NOMO-1 treated with DMSO at 0.1 percent for 48 hours (cell line): Measurements from ENCODE around the gene MTURN.
"Not testable (repeated sequence)": the region's sequence is repeated elsewhere in the genome, so short reads cannot be mapped to it uniquely, and the experiment has no call there.

Experiments used
- DNase-seq: peaks from one replicate; lab custom pipeline; 2025; ENCODE audit not compliant: unreplicated experiment; lab: John Stamatoyannopoulos, UW

MTURN gene

DNA sequence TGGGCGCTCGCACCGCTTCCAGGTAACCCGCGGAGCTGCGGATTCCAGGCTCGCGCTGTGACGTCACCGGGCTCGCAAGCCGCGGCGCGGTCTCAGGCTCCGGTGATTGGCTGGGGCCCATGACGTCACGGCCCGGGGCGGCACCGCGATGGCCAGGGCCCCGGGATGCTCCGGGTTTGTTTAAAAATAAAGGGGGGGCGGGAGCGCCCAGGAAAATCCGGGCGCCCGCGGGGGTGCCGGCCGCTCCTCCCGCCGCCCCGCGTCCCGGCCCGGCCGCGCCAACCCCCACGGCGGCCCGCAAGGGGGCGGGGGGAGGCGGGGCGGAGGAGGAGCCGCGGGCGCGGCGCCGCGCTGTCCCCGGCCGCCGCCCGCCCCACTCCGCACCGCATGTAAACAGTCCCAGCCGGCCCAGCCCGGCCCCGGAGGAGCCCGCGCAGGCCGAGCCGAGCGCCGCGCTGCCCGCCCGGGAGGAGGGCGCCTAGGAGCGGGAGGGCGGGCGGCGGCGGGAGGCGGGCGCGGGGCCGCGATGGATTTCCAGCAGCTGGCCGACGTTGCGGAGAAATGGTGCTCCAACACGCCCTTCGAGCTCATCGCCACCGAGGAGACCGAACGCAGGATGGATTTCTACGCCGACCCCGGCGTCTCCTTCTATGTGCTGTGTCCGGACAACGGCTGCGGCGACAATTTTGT lies at the start of gene MTURN:
TSS of gene MTURN (plus strand) at position 376 of the 690 bp plus-strand sequence. CDS start at position 527, 151 bp downstream.
- peak; percentile 60 for DNase-seq

DNA sequence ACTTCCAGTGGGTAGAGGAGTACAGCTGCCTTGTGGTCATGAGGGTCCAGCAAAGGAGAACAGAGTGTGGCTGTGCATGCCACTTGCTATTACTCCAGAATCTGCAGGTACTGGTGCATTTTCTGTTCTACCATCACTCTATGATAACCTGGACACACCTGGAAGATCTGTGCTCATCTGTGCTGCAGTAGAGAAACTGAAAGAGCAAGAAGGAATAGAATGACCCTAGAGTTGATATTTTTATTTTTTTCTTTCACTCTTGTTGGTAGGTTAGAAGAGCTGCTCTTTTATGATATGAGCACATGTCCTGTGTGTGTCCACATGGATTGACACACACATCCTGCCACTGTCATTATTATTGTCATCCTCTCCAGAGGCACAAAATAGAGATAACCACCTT lies 48.3 kb upstream of the MTURN start:
- DNase-seq, result no peak

DNA sequence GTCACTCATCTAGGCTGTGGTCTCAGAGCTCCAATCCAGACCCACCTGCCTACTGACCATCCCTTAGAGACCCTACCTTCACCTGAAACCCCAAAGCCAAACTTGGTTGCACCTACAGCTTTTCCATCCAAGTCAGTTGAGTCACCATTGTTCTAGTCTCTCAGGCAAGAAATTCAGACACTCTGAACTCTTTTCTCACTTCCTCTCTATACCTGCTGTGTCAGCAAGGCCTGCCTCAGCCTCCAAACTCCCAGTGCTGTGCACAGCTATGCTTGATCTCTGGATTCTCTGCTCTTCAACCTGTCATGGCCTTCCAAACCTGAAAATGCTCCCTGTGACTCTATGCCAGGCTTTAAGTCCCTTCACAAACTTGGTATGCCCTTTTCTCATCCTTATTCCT lies 47.4 kb upstream of the MTURN start:
- no peak for DNase-seq

DNA sequence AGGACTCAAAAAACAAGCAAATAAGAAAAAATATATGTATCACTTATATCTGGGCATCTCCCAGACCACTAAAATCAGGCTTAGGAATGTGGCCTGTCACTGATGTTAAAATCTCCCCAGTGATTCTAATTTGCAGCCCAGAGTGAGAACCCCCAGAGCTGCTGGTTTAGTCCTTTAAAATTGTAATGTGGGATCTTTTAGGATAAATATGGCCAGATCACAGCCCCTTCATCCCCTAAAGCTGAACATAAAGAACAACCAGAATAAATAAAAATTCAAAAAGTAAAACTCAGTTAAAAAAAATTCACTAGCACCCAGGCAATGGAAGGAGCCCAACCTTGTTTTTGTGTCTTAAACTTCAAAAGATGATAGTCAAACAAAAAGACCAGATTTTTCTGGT lies 46.4 kb upstream of the MTURN start:
- no peak for DNase-seq

DNA sequence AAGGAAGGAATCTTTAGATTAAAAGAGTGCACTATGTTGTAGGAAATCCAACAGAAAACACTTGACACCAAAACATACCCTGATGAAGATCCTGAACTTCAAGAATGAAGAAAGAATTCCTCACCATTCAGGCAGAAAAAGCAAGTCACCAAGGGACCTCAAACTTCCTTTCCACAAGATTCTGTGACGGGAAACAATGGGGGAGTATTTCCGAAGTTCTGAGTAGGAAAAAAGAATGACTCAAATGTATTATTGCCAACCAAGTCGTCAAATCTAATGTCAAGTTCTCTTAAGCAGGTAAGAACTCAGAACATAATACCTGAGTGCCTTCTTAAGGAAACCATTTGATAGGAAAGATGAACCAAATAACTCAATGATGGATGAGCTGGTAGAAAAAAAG lies 44.7 kb upstream of the MTURN start:
- DNase-seq, result no peak

DNA sequence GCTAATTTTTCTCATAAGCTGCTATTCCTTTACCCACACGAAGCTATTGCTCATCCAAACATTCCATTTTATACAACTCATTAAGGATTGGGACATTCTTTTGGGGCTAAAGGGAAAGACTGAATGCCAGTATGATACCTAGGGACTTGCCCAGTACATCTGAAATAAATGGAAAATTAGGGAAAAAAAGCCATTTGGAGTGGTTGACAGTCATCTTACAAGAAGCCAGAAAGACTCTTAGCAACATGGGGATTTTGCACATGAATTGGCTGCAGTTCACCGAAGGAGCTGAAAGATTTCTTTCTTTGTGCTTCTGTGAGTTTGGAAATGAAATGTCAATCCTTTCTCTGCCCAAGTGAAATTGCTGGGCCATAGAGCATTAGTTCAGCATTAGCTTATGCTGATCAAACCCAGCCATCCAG lies 43.3 kb upstream of the MTURN start:
- DNase-seq, result no peak

DNA sequence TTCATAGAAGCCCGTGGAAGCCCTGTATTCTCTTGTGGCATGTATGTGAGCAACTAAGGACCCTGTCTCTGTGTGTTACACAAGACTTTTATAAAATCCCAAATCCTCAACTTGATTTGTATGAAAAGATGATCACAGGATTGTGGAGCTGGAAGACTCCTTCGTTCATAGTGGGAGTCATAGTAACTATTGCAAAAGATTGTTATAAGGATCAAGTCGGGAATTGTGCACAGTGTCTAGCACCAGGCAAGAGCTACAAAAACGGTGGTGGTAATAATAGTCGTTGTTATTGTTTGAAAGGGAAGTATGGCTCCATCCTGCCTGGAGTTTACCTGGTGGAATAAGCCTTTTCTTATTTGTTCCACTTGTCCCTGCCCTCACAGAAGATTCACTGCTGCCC lies 42.8 kb upstream of the MTURN start:
- no peak for DNase-seq

DNA sequence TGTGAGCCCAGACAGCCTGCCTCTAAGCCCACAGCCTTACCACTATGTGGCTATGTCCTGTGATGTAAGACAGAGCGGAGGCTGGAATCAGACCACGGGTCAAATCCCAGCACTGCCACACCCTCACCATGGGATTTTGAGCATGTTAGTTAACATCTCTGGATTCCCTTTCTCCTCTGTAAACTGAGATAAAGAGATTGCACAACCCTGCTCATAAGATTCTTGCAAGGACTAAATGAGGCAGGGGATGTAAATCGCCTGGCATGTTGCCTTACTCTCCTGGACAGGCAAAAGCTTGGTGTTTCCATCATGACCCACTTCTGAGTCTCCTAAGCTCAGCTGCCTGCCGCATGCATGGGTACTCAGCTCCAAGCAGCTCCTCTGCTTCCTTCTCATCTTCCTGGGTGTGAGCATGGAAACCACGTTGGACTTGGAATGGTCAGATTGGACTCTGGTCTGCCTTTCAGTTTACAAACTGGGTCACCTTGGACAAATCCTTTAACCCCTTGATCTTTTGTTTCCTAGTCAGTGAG lies 41.3 kb upstream of the MTURN start:
- DNase-seq, result no peak

DNA sequence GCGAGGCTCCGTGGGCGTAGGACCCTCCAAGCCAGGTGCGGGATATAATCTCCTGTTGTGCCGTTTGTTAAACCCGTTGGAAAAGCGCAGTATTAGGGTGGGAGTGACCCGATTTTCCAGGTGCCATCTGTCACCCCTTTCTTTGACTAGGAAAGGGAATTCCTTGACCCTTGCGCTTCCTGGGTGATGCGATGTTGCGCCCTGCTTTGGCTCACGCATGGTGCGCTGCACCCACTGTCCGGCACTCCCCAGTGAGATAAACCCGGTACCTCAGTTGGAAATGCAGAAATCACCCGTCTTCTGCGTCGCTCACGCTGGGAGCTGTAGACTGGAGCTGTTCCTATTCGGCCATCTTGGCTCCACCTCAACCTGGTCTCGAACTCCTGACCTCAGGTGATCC lies 36.2 kb upstream of the MTURN start:
- not testable (repeated sequence) for DNase-seq

DNA sequence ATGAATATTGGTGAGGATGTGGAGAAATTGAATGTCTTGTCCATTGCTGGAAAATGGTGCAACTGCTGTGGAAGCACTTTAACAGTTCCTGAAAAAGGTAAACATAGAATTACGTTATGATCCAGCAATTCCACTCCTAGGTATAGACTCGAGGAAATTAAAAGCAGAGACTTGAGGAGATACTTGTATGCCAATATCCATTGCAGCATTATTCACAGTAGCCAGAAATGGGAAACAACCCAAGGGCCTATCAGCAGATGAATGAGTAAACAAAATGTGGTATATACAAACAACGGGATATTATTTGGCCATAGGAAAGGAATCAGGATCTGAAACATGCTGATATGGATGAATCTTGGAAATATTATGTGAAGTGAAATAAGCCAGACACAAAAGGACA lies 32.5 kb upstream of the MTURN start:
- DNase-seq, result no peak

DNA sequence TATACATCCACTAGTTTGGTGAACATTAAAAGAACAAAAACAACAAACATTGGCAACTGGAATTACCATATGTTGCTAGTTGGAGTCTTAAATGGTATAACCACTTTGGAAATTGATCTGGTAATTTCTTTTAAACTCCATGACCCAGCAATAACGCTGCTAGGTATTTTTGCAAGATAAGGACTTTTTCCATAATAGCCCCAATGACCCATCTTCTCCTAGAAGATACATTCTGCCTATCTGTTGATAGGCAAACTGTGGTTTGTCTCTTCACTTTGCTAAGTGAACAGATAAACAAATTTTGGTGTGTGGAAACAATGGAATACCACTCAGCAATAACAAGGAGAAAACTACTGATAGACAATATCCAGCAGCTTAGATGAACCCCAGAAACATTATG lies 30.6 kb upstream of the MTURN start:
- no peak for DNase-seq

DNA sequence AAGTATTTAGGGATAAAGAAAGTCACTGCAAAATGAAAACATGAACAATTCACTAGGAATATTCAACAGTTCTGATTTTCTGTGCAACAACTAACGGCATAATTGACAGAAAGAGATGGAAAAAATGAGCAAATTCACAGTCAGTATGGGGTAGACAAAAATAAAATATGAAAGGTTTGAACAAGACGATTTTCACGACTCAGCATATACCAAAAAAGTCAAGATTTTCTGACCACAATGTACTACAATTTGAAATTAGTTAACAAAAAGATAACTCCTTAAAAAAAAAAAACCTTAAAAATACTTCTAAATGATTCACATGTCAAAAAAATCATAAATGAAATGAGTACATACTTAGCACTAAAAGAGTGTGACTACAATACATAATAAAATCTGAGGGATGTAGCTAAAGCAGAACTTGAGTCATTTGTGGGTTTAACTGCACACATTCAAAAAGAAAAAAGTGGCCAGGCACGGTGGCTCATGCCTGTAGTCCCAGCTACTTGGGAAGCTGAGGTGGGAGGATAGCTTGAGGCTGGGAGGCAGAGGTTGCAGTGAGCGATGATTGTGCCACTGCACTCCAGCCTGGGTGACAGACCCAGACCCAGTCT lies 22.6 kb upstream of the MTURN start:
- no peak for DNase-seq

DNA sequence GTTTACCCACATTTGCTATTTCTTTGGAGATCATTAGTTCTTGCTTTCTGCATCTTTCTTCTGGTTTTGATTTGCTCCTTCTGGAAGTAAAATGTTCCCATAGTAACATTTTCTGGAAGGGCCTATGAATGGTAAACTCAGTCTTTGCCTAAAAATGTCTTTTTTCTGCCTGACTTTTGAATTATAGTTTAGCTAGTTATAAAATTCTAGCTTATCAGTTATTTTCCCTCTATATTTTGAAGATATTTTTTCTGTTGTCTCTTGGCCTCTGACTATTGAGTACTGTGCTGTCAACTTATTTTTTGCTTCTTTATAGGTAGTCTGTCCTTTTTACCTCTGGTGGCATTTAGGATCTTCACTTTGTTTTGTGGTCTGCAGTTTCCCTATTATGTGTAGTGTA lies 21.6 kb upstream of the MTURN start:
- no peak for DNase-seq

DNA sequence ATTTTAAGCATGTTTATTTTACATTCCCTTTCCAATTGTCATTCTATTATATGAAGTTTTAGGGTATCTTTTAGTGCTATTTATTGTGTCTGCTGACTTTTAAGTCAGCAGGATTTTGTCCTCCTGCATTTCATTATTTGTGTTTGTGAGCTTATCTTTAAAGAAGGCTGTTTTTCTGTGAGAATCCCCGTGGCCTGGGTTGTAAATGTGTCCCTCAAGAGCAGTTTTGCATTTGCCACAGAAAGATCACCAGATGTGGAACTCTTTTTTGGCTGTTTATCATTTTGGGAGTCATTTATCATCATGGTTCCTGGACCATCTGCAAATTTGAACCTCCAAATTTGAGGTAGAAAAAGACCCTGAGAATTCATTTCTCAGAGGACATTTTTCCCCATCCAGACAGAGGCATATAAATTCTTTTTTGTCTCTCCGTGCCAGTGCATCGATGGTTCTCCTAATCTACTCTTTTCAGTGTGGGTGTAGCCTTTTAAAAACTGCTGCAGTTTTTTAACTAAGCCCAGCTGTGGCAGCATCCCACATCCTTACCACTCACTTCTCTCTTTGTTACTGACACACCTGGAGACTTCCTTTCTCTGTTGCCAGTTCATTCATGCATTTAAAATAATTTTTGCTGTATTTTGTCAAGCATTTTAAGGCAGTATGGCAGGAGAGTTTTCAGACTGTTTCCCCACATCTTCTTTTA lies 20.1 kb upstream of the MTURN start:
- no peak for DNase-seq

DNA sequence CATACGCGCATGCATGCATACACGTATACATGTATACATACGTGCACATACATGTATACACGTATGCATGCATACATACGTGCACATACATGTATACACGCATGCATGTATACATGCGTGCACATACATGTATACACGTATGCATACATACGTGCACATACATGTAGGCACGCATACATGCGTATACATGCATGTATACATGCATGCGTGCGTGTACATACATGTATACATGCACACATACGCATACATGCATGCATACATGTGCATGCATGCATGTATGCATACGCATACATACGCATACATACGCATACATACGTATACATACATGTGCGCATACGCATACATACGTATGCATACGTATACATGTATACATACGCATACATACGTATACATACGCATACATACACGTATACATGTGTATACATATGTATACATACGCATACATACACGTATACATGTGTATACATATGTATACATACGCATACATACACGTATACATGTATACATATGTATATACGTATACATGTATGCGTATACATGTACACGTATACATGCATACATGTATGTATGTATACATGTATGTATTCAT lies 19.0 kb upstream of the MTURN start:
- DNase-seq, result no peak

DNA sequence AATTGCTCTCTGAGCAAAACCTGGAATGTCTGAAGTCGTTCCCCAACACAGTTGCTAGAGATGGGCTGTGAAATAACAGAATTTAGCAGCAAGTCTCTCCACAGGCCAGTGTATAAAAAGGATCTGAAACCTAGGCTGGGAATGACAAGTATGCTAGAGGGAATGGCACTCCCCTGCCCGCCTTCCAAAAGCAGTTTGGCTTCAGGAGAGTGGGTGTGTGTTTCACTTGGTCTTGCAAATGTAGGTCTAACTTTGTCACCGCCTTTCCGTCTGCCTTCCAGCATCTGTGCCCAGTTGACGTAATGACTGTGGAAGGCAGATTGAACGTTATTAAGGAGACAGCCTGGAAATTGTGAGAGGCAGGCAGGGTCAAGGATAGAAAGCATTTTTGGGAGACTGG lies 18.0 kb upstream of the MTURN start:
- DNase-seq, result no peak

DNA sequence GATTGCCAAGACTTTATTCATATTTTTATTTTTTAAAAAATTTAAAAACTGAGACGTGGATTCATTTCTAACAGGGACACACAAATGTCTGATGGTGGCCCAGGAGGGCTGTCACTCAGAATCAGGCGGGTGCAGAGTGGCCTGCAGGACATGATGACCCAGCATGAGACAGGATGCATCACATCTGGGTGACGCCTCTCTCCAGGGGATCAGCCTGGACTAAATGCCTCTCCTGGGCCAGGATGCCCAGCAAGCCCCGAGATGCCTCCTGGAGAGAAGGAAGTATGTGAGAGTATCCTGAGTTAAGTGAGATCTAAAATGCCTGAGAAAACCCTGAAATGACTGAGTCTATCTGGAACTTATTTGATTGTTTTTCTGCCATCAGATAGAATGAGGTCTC lies 16.9 kb upstream of the MTURN start:
- no peak for DNase-seq

DNA sequence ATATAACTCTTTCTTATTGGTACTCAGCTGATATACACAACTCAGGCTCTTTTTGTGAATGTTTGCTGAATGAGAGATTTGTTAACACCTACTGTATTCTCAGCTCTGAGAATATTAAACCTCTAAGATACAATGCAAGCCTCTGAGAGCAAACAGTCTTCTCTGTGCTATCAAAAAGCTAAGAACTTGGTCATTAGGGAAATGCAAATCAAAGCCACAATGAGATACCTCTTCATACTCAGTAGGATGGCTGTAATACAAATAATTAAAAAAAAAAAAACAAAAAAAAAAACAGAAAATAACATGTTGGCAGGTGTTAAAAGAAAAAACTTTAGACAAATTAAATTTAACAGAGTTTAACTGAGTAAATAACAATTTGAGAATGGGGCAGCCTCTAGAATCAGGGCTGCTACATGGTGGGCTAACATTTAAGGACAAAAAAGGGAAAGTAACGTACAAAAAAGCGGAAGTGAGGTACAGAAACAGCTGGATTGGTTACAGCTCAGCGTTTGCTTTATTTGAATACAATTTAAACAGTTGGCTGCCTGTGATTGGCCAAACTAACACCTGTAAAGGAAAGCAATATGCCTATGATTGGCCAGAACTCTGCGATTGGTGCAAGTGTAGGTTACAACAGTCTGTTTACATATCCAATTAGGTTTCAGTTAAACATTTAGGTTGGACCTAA lies 14.8 kb upstream of the MTURN start:
- no peak for DNase-seq

DNA sequence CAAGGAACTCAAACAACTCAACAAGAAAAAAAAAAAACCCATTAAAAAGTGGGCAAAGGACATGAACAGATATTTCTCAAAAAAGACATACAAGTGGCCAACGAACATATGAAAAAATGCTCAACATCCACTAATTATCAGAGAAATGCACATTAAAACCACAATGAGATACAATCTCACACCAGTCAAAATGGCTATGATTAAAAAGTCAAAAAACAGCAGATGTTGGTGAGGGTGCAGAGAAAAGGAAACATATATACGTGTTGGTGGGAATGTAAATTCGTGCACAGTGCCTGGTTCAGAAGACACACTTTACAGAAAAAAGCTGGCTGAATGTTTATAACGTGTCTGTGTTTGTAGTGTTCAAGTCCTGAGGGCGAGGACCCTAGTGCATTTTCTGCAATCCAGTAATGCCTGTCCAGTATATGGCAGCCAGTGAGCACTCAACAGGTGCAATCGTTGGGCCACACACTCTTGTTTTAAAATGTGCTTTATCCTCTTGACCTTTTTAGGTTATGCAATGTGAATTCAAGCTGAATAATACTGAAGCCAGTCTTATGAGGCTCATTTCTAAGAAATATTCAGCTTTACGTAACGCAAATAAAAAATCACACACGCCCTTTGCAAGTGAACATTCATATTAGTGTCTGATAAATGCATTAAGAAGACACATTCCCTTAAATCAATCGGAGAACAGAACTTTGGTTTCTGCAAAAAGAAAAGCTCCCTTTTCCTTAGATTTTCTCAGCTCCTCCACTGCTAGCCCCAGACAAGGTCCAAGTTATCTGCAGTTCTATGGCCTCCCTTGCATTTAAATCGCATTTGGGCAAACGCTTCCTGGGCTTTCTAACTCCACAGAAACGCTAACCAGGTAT lies 813 bp upstream of the MTURN start:
- no peak for DNase-seq
